ENCODE measurements around the gene DNAI1.

The DNAI1 gene

DNA sequence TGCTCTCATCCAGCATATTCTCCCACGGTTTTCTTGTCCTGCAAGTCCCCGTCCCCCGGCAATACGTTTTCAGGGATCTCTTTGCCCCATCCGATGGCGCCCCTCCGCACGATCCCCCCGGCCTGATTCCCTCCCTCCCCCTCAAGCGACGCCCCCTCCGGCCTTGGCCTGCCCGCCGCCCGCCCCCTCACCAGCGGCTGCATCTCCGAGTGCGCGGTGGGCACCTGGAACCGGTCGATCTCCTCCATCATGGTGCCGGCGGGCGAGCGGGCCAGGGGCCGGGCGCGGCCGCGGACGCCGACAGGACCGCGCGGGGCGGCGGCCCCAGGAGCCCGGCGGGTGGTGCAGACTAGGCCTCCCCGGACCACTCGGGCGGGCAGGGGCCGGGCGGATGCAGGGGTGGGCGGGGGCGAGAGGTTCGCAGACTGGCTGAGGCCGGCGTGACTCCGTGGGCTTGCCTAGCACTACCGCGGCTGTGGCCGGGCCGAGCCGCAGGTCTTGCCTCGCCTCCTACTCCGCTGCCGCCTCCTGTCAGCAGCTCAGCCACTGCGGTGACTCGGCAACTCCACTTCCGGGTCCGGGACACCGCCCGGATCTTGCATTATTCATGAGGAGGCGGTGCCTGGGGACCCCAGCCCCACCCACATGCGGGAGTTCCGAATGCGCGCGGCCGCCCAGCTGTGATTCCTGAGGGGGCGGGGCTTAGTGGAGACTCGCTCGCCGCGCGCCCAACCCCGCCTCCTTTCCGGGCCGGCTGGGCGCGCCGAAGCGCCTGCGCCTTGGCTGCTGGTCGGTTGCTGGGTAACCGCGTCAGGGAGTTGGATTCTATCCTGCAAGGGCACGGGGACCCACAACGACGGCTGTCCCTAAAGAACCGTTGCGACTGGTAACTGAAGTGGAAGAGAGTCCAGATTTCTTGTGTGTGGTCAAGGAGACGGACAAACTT lies at the start of gene DNAI1, which contains the start of gene FAM219A:
DNAI1 (plus strand) TSS at position 793 of the 946 bp plus-strand sequence. CDS start 201 bp downstream, outside the sequence.
FAM219A (minus strand) TSS at position 558 of the 946 bp plus-strand sequence; CDS start at position 251, 307 bp downstream.
- Histone ChIP-seq H3K27ac (ENCODE audit: low read depth, low read length) (peak within 1 kb of the TSS; percentile 51; the same call in 1 of the 2 replicates), H3K79me2 (ENCODE audit: control insufficient read depth, insufficient read depth, low read length, unreplicated experiment) (peaks cover 35% of the 10 kb centered on the region), H3K27me3 (ENCODE audit: insufficient read depth, low read length) (no peaks in the 10 kb centered on the region), H3K36me3 (ENCODE audit: insufficient read depth, low read length) (no peaks in the 10 kb centered on the region), H3K4me3 (ENCODE audit: low read depth, low read length) (peak within 1 kb of the TSS; percentile 99), H2AFZ (ENCODE audit: low read length, unreplicated experiment) (peak within 1 kb of the TSS; percentile 73), H3K4me1 (ENCODE audit: control insufficient read depth, insufficient read depth, low read length, unreplicated experiment) (peaks cover 40% of the 10 kb centered on the region)

DNA sequence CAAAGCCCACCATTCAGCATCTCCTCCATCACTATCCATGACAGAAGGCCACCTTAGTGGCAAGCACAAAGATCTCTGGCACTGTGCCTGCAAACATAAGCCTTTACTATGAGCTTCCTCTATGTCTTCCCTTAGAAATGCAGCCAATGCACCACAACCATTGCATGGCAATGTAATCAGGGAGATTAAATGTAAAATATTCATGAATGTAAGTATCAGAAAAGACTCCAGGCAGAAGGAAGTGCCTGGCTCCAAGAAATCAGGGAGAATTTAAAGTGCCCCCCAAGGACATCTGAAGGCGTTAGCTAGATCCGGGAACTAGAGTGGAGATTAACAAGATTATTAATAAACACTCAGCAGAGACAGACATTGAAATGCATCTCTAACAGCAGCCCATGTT lies 49.5 kb upstream of the DNAI1 start:
- H3K27me3 ChIP-seq (ENCODE audit: insufficient read depth, low read length), result no peaks in the 10 kb centered on the region
- H2AFZ ChIP-seq (ENCODE audit: low read length, unreplicated experiment), result no peak overlapping the region
- H3K79me2 ChIP-seq (ENCODE audit: control insufficient read depth, insufficient read depth, low read length, unreplicated experiment), result no peaks in the 10 kb centered on the region

DNA sequence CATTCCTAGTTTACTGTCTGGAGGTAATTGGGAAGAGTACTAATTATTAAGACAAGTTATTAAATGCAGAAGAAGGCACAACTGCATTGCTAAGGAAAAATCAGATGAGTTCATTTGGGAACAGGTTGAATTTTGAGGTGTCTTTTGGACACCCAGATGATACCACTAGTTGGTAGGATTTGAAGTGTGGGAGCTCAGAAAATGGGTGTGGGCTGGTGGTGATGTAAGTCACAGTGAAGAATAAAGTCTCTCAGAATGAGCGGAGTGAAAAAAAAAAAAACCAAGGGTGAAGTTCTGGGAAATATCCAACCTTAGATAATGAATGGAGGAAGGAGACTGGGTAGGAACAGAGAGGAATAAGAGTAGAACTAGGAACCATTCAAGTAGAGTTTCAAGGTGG lies 46.3 kb upstream of the DNAI1 start:
- Histone ChIP-seq H3K79me2 (ENCODE audit: control insufficient read depth, insufficient read depth, low read length, unreplicated experiment) (no peaks in the 10 kb centered on the region), H3K36me3 (ENCODE audit: insufficient read depth, low read length) (no peaks in the 10 kb centered on the region), H3K4me3 (ENCODE audit: low read depth, low read length) (no peak overlapping the region), H3K4me1 (ENCODE audit: control insufficient read depth, insufficient read depth, low read length, unreplicated experiment) (no peaks in the 10 kb centered on the region), H2AFZ (ENCODE audit: low read length, unreplicated experiment) (no peak overlapping the region), H3K27me3 (ENCODE audit: insufficient read depth, low read length) (no peaks in the 10 kb centered on the region), H3K27ac (ENCODE audit: low read depth, low read length) (no peak overlapping the region)

More for the DNA sequence above, 49.5 kb upstream of the DNAI1 start:
- Histone ChIP-seq H3K4me3 (ENCODE audit: low read depth, low read length) (no peak overlapping the region), H3K36me3 (ENCODE audit: insufficient read depth, low read length) (no peaks in the 10 kb centered on the region), H3K27ac (ENCODE audit: low read depth, low read length) (no peak overlapping the region), H3K4me1 (ENCODE audit: control insufficient read depth, insufficient read depth, low read length, unreplicated experiment) (no peaks in the 10 kb centered on the region)

DNA sequence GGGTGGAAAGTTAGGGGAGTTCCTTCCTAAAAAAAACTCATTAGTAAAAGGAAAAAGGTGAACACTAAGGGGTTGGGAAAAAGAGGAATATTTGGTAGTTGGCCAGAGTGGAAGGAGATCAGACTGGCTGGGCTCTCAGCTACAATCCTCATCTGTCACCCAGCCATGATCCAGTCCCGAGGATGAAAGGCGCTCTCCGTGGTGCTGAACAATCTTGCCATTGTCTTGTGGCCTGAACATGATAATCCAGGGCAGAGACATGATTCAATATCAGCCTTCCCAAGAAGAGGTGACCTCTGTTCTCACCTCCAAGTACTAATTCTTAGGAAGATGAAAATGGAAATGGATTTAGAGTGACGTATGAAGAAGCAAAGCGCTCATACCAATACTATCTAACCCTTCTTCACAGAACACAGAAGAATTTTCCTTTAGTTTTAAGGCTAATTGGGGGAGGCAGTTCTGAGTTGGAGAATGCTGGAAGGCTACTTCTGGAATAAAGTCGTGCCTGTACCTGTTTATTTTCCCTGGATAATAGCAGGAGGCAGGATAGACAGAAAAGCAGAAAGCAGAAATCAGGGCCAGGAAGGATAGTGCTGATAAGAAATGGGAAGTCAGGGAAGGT lies 45.3 kb upstream of the DNAI1 start:
- H3K4me1 ChIP-seq (ENCODE audit: control insufficient read depth, insufficient read depth, low read length, unreplicated experiment), result no peaks in the 10 kb centered on the region
- H3K27me3 ChIP-seq (ENCODE audit: insufficient read depth, low read length), result no peaks in the 10 kb centered on the region
- no peaks in the 10 kb centered on the region for H3K79me2 ChIP-seq (ENCODE audit: control insufficient read depth, insufficient read depth, low read length, unreplicated experiment)
- no peak overlapping the region for H3K4me3 ChIP-seq (ENCODE audit: low read depth, low read length)
- H2AFZ ChIP-seq (ENCODE audit: low read length, unreplicated experiment), result no peak overlapping the region
- H3K36me3 ChIP-seq (ENCODE audit: insufficient read depth, low read length), result no peaks in the 10 kb centered on the region
- H3K27ac ChIP-seq (ENCODE audit: low read depth, low read length), result no peak overlapping the region

DNA sequence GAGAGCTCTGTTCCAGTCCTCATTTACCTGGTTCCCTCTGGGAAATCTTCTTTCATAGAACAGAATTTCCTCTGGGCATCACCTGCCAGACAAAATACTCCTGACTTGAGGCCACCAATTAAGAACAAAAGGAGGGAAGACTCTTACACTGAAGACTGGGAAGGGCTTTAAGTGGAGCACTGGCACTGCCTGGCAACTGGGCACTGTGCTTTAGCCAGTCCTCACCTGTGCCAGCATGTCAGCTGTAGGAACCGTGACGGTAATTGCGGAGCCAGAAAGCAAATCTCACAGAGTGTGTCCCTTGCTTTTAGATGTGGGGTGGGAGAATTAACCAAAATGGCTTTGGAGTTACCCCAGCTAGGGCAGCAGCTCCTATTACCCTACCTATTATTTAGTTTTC lies 40.9 kb upstream of the DNAI1 start:
- Histone ChIP-seq H2AFZ (ENCODE audit: low read length, unreplicated experiment) (no peak overlapping the region), H3K79me2 (ENCODE audit: control insufficient read depth, insufficient read depth, low read length, unreplicated experiment) (no peaks in the 10 kb centered on the region)

DNA sequence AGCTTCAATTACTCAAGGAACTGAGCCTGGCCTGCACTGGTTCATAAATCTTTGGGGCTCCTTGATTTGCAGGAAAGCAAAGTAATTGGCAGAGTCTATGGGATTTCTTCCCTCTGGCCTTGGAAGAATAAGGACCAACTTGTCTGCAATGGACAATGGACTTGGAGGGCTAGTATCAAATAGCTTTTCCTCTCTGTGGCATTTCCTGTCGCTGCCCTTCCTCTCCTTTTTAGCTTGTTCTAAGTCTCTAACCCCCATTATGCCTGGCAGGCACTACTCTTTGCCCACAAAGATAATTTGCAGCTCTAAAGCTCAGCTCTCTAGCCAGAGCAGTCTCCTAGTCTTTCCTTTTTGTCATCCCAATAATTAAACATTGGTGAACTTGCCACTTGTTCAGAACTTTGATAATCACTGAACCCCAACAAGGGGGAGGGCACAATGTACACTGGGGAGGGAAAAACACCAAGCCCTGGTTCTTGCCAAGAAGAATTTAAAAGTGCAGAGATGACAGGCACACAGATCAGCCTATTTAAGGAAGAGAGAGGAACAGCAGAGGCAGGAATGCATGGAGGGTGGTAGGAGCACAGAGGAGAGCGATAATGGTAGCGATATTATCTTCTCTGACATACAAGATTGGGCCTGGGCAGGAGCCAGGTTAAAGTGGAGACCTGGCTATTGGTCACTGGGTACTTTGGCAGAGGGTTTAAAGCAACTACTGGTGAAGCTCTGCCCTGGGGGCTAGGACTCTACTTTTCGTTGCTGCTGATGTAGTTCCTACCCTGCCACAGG lies 38.7 kb upstream of the DNAI1 start:
- Histone ChIP-seq H3K27ac (ENCODE audit: low read depth, low read length) (no peak overlapping the region), H3K27me3 (ENCODE audit: insufficient read depth, low read length) (no peaks in the 10 kb centered on the region), H3K4me3 (ENCODE audit: low read depth, low read length) (no peak overlapping the region), H2AFZ (ENCODE audit: low read length, unreplicated experiment) (no peak overlapping the region), H3K36me3 (ENCODE audit: insufficient read depth, low read length) (no peaks in the 10 kb centered on the region), H3K4me1 (ENCODE audit: control insufficient read depth, insufficient read depth, low read length, unreplicated experiment) (no peaks in the 10 kb centered on the region), H3K79me2 (ENCODE audit: control insufficient read depth, insufficient read depth, low read length, unreplicated experiment) (no peaks in the 10 kb centered on the region)

More for the DNA sequence above, 40.9 kb upstream of the DNAI1 start:
- H3K27ac ChIP-seq (ENCODE audit: low read depth, low read length), result no peak overlapping the region
- H3K4me1 ChIP-seq (ENCODE audit: control insufficient read depth, insufficient read depth, low read length, unreplicated experiment), result no peaks in the 10 kb centered on the region
- no peaks in the 10 kb centered on the region for H3K36me3 ChIP-seq (ENCODE audit: insufficient read depth, low read length)
- no peaks in the 10 kb centered on the region for H3K27me3 ChIP-seq (ENCODE audit: insufficient read depth, low read length)
- H3K4me3 ChIP-seq (ENCODE audit: low read depth, low read length), result no peak overlapping the region

DNA sequence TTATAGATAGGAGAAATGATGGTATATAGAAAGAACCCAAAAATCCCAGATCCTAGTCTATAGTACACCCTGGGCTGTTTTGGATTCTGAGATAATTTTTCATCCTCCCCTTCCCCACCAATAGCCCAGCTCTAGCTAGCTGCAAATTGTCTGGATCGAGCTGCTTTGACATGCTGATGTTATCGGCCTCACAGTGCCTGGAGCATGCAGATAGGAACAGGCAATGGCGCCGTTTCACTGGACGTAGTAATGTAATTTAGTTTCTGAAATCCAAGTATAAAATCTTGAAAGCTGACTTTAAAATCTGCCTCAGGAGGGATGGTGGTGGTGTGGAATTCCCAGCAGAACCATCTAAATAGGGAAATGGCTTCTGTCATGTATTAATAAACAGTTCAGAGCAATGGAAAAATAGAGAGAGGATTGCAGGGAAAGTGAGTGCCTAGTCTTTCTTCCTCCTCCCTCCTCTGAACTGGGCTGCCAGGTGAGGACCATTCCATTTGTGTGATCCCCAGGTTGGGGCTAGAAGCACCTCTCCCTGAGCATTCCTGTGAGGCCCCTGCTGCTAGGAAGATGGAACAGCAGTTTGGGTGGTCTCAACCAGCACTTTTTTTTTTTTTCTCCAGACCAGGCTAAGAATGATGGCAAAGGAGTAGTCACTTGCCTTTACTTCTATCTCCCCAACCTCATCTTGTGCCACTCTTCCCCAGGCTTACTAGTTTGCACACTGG lies 32.1 kb upstream of the DNAI1 start:
- Histone ChIP-seq H3K36me3 (ENCODE audit: insufficient read depth, low read length) (no peaks in the 10 kb centered on the region), H3K27ac (ENCODE audit: low read depth, low read length) (no peak overlapping the region), H2AFZ (ENCODE audit: low read length, unreplicated experiment) (no peak overlapping the region), H3K4me3 (ENCODE audit: low read depth, low read length) (no peak overlapping the region), H3K4me1 (ENCODE audit: control insufficient read depth, insufficient read depth, low read length, unreplicated experiment) (no peaks in the 10 kb centered on the region), H3K79me2 (ENCODE audit: control insufficient read depth, insufficient read depth, low read length, unreplicated experiment) (peaks cover 6% of the 10 kb centered on the region), H3K27me3 (ENCODE audit: insufficient read depth, low read length) (no peaks in the 10 kb centered on the region)

DNA sequence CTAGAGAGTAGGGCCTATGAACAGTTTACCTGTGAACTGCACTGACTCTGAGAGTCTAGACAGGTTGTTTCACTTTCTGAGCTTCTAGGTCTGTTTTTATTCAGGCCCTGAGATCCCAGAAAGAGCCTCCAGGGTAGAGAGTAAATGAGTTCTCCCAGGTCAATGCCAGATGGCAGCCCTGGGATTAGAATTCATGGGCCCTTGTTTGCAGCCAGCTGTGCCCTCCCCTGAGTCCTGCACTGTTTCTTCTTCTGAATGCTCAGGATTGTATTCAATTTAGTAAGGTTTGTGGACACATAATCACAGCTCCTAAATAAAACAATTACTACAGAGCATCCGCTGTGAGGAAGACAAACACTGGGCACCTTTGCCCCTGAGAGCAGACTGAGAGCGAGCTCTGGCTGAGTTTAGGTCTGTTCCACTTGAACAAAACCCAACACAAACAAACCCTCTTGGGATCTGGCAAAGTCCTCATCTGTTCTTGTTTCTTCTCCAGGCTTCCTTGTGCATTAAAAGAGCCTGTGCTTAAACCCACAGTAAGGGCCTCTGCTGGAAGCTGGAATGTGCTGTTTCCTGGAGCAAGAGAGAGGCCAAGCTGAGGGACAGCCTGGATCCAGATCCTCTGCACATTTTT lies 30.2 kb upstream of the DNAI1 start:
- Histone ChIP-seq H3K4me3 (ENCODE audit: low read depth, low read length) (no peak overlapping the region), H2AFZ (ENCODE audit: low read length, unreplicated experiment) (no peak overlapping the region), H3K27ac (ENCODE audit: low read depth, low read length) (no peak overlapping the region), H3K4me1 (ENCODE audit: control insufficient read depth, insufficient read depth, low read length, unreplicated experiment) (no peaks in the 10 kb centered on the region), H3K36me3 (ENCODE audit: insufficient read depth, low read length) (no peaks in the 10 kb centered on the region), H3K27me3 (ENCODE audit: insufficient read depth, low read length) (no peaks in the 10 kb centered on the region), H3K79me2 (ENCODE audit: control insufficient read depth, insufficient read depth, low read length, unreplicated experiment) (peaks cover 6% of the 10 kb centered on the region)

DNA sequence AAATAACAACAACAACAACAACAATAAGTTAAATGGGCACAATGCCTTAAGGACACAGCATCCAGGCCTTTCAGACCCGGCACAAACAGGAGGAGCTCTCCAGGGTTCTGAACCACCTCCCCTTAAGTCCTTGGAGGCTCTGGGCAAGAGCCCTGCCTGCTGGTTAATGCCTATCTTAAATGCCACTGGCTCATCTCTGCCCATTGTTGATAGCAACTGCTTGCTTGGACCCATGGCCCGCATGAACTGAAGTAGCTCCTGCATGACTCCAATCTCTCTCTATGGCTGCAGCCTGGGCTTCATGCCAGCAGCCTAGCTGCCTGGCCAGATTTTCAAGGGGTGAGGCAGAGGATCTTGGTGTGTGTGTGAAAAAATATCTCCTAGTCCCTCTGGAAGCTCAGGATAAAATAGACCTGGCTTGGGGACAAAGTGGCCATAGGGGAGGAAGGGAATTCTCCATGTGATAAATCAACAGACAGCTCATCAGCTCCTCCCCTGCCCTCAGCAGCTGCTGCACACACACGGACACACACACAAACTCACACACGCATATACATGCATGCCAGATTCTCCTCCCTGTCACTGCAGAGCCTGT lies 27.7 kb upstream of the DNAI1 start:
- Histone ChIP-seq H3K27ac (ENCODE audit: low read depth, low read length) (no peak overlapping the region), H3K79me2 (ENCODE audit: control insufficient read depth, insufficient read depth, low read length, unreplicated experiment) (peaks cover 6% of the 10 kb centered on the region), H3K36me3 (ENCODE audit: insufficient read depth, low read length) (no peaks in the 10 kb centered on the region), H3K4me3 (ENCODE audit: low read depth, low read length) (no peak overlapping the region), H2AFZ (ENCODE audit: low read length, unreplicated experiment) (no peak overlapping the region), H3K4me1 (ENCODE audit: control insufficient read depth, insufficient read depth, low read length, unreplicated experiment) (no peaks in the 10 kb centered on the region), H3K27me3 (ENCODE audit: insufficient read depth, low read length) (no peaks in the 10 kb centered on the region)
